Measurements from ENCODE around the gene TBCK.

The TBCK gene

GRCh38 chr4:106317815-106318214 lies 1.8 kb upstream of the TBCK start:
- no peak overlapping the region for H3K9ac ChIP-seq (ENCODE audit: low read length)
- no peaks in the 10 kb centered on the region for H3K36me3 ChIP-seq (ENCODE audit: control insufficient read depth, insufficient read depth, low read length)
- H3K27me3 ChIP-seq (ENCODE audit: control insufficient read depth, insufficient read depth, low read length): no peaks in the 10 kb centered on the region
- H3K27ac ChIP-seq (ENCODE audit: low read depth, low read length): no peak overlapping the region
- peaks cover 17% of the 10 kb centered on the region for H3K4me1 ChIP-seq (ENCODE audit: control insufficient read depth, insufficient read depth, low read length)
- H3K4me3 ChIP-seq (ENCODE audit: low read length): peak overlapping the region; percentile 92

GRCh38 chr4:106316773-106317409 lies 882 bp upstream of the TBCK start:
- H3K4me1 ChIP-seq (ENCODE audit: control insufficient read depth, insufficient read depth, low read length): peaks cover 17% of the 10 kb centered on the region

GRCh38 chr4:106315476-106315967 lies 487 bp downstream of the TBCK start:
- Histone ChIP-seq H3K27me3 (ENCODE audit: control insufficient read depth, insufficient read depth, low read length) (no peaks in the 10 kb centered on the region), H3K4me1 (ENCODE audit: control insufficient read depth, insufficient read depth, low read length) (peaks cover 17% of the 10 kb centered on the region), H3K9ac (ENCODE audit: low read length) (peak overlapping the region; percentile 91), H3K36me3 (ENCODE audit: control insufficient read depth, insufficient read depth, low read length) (no peaks in the 10 kb centered on the region), H3K27ac (ENCODE audit: low read depth, low read length) (peak overlapping the region; percentile 97), H3K4me3 (ENCODE audit: low read length) (peak overlapping the region; percentile 92)

More at GRCh38 chr4:106316773-106317409, 882 bp upstream of the TBCK start:
- no peaks in the 10 kb centered on the region for H3K27me3 ChIP-seq (ENCODE audit: control insufficient read depth, insufficient read depth, low read length)
- H3K27ac ChIP-seq (ENCODE audit: low read depth, low read length): peak overlapping the region; percentile 97
- no peaks in the 10 kb centered on the region for H3K36me3 ChIP-seq (ENCODE audit: control insufficient read depth, insufficient read depth, low read length)
- peak overlapping the region; percentile 92 for H3K4me3 ChIP-seq (ENCODE audit: low read length)
- H3K9ac ChIP-seq (ENCODE audit: low read length): peak overlapping the region; percentile 91

- H3K9ac ChIP-seq (ENCODE audit: low read length): no peak overlapping the region
- H3K4me3 ChIP-seq (ENCODE audit: low read length): peak overlapping the region; percentile 92
- H3K27ac ChIP-seq (ENCODE audit: low read depth, low read length): no peak overlapping the region
- no peaks in the 10 kb centered on the region for H3K36me3 ChIP-seq (ENCODE audit: control insufficient read depth, insufficient read depth, low read length)
- H3K4me1 ChIP-seq (ENCODE audit: control insufficient read depth, insufficient read depth, low read length): peaks cover 17% of the 10 kb centered on the region
- no peaks in the 10 kb centered on the region for H3K27me3 ChIP-seq (ENCODE audit: control insufficient read depth, insufficient read depth, low read length)
These were observed 1.0 kb downstream of the TBCK start for GRCh38 chr4:106314960-106315359.

GRCh38 chr4:106312997-106313522 lies 2.9 kb downstream of the TBCK start:
- Histone ChIP-seq H3K4me3 (ENCODE audit: low read length) (no peak overlapping the region), H3K36me3 (ENCODE audit: control insufficient read depth, insufficient read depth, low read length) (no peaks in the 10 kb centered on the region), H3K27ac (ENCODE audit: low read depth, low read length) (no peak overlapping the region), H3K9ac (ENCODE audit: low read length) (no peak overlapping the region), H3K4me1 (ENCODE audit: control insufficient read depth, insufficient read depth, low read length) (peaks cover 17% of the 10 kb centered on the region), H3K27me3 (ENCODE audit: control insufficient read depth, insufficient read depth, low read length) (no peaks in the 10 kb centered on the region)

GRCh38 chr4:106312377-106312776 lies 3.6 kb downstream of the TBCK start:
- no peaks in the 10 kb centered on the region for H3K27me3 ChIP-seq (ENCODE audit: control insufficient read depth, insufficient read depth, low read length)
- H3K4me1 ChIP-seq (ENCODE audit: control insufficient read depth, insufficient read depth, low read length): peaks cover 11% of the 10 kb centered on the region
- no peaks in the 10 kb centered on the region for H3K36me3 ChIP-seq (ENCODE audit: control insufficient read depth, insufficient read depth, low read length)
- H3K27ac ChIP-seq (ENCODE audit: low read depth, low read length): no peak overlapping the region
- H3K9ac ChIP-seq (ENCODE audit: low read length): no peak overlapping the region
- H3K4me3 ChIP-seq (ENCODE audit: low read length): no peak overlapping the region

GRCh38 chr4:106306561-106306960 lies 9.4 kb downstream of the TBCK start:
- Histone ChIP-seq H3K27ac (ENCODE audit: low read depth, low read length) (no peak overlapping the region), H3K27me3 (ENCODE audit: control insufficient read depth, insufficient read depth, low read length) (no peaks in the 10 kb centered on the region), H3K4me3 (ENCODE audit: low read length) (no peak overlapping the region), H3K9ac (ENCODE audit: low read length) (no peak overlapping the region), H3K4me1 (ENCODE audit: control insufficient read depth, insufficient read depth, low read length) (no peaks in the 10 kb centered on the region), H3K36me3 (ENCODE audit: control insufficient read depth, insufficient read depth, low read length) (peaks cover 3% of the 10 kb centered on the region)

GRCh38 chr4:106305435-106306055 lies 10.5 kb downstream of the TBCK start:
- H3K27me3 ChIP-seq (ENCODE audit: control insufficient read depth, insufficient read depth, low read length): no peaks in the 10 kb centered on the region
- no peak overlapping the region for H3K27ac ChIP-seq (ENCODE audit: low read depth, low read length)
- H3K9ac ChIP-seq (ENCODE audit: low read length): no peak overlapping the region
- H3K36me3 ChIP-seq (ENCODE audit: control insufficient read depth, insufficient read depth, low read length): peaks cover 3% of the 10 kb centered on the region
- no peak overlapping the region for H3K4me3 ChIP-seq (ENCODE audit: low read length)
- H3K4me1 ChIP-seq (ENCODE audit: control insufficient read depth, insufficient read depth, low read length): no peaks in the 10 kb centered on the region

- Histone ChIP-seq H3K9ac (ENCODE audit: low read length) (no peak overlapping the region), H3K27ac (ENCODE audit: low read depth, low read length) (no peak overlapping the region), H3K4me1 (ENCODE audit: control insufficient read depth, insufficient read depth, low read length) (no peaks in the 10 kb centered on the region), H3K27me3 (ENCODE audit: control insufficient read depth, insufficient read depth, low read length) (no peaks in the 10 kb centered on the region), H3K36me3 (ENCODE audit: control insufficient read depth, insufficient read depth, low read length) (peaks cover 3% of the 10 kb centered on the region), H3K4me3 (ENCODE audit: low read length) (no peak overlapping the region)
These were observed 11.4 kb downstream of the TBCK start for GRCh38 chr4:106304632-106305031.

GRCh38 chr4:106303548-106304281 lies 12.3 kb downstream of the TBCK start:
- H3K27me3 ChIP-seq (ENCODE audit: control insufficient read depth, insufficient read depth, low read length): no peaks in the 10 kb centered on the region
- no peak overlapping the region for H3K9ac ChIP-seq (ENCODE audit: low read length)
- no peaks in the 10 kb centered on the region for H3K4me1 ChIP-seq (ENCODE audit: control insufficient read depth, insufficient read depth, low read length)
- H3K4me3 ChIP-seq (ENCODE audit: low read length): no peak overlapping the region
- H3K36me3 ChIP-seq (ENCODE audit: control insufficient read depth, insufficient read depth, low read length): peaks cover 3% of the 10 kb centered on the region
- H3K27ac ChIP-seq (ENCODE audit: low read depth, low read length): no peak overlapping the region

- no peak overlapping the region for H3K9ac ChIP-seq (ENCODE audit: low read length)
- peaks cover 3% of the 10 kb centered on the region for H3K36me3 ChIP-seq (ENCODE audit: control insufficient read depth, insufficient read depth, low read length)
- no peak overlapping the region for H3K4me3 ChIP-seq (ENCODE audit: low read length)
- H3K27me3 ChIP-seq (ENCODE audit: control insufficient read depth, insufficient read depth, low read length): no peaks in the 10 kb centered on the region
- no peak overlapping the region for H3K27ac ChIP-seq (ENCODE audit: low read depth, low read length)
- no peaks in the 10 kb centered on the region for H3K4me1 ChIP-seq (ENCODE audit: control insufficient read depth, insufficient read depth, low read length)
These were observed 14.0 kb downstream of the TBCK start for GRCh38 chr4:106302062-106302438.

GRCh38 chr4:106301393-106302061 lies 14.5 kb downstream of the TBCK start:
- peaks cover 1% of the 10 kb centered on the region for H3K36me3 ChIP-seq (ENCODE audit: control insufficient read depth, insufficient read depth, low read length)

More at GRCh38 chr4:106301393-106302061, 14.5 kb downstream of the TBCK start:
- Histone ChIP-seq H3K27me3 (ENCODE audit: control insufficient read depth, insufficient read depth, low read length) (no peaks in the 10 kb centered on the region), H3K4me1 (ENCODE audit: control insufficient read depth, insufficient read depth, low read length) (no peaks in the 10 kb centered on the region), H3K27ac (ENCODE audit: low read depth, low read length) (no peak overlapping the region), H3K4me3 (ENCODE audit: low read length) (no peak overlapping the region), H3K9ac (ENCODE audit: low read length) (no peak overlapping the region)
